GM12873 (cell line): ENCODE measurements around the gene SEC22A.

Experiments used
- CTCF ChIP-seq: IDR thresholded peaks from 2 replicates; pipeline ENCODE4 v1.5.1; 2012; ENCODE audit warnings: low read depth, mild to moderate bottlenecking, moderate library complexity, low read length, control low read depth; ENCODE audit not compliant: insufficient read depth; ENCODE audit errors: missing control alignments

The SEC22A gene

GRCh38 chr3:123289391-123290106 lies 87.8 kb downstream of the SEC22A start:
- TF ChIP-seq CTCF, result no peak

GRCh38 chr3:123290107-123290930 lies 88.6 kb downstream of the SEC22A start:
- TF ChIP-seq CTCF, result no peak

- no peak for TF ChIP-seq CTCF
Measured at GRCh38 chr3:123290962-123291361, 89.2 kb downstream of the SEC22A start.

GRCh38 chr3:123291404-123291803 lies 89.7 kb downstream of the SEC22A start:
- TF ChIP-seq CTCF, result no peak

GRCh38 chr3:123292321-123293310 lies 90.9 kb downstream of the SEC22A start:
- no peak for TF ChIP-seq CTCF

GRCh38 chr3:123294296-123294938 lies 92.7 kb downstream of the SEC22A start:
- TF ChIP-seq CTCF, result no peak
